ENCODE measurements around the gene RMC1.
"Not testable (repeated sequence)": the region's sequence is repeated elsewhere in the genome, so short reads cannot be mapped to it uniquely, and the experiment has no call there.

RMC1 gene

GRCh38 chr18:23536204-23536603 is 32.9 kb downstream of the RMC1 start:
- no peak for DNase-seq

GRCh38 chr18:23537274-23537673 is 34.0 kb downstream of the RMC1 start:
- DNase-seq: no peak

DNA sequence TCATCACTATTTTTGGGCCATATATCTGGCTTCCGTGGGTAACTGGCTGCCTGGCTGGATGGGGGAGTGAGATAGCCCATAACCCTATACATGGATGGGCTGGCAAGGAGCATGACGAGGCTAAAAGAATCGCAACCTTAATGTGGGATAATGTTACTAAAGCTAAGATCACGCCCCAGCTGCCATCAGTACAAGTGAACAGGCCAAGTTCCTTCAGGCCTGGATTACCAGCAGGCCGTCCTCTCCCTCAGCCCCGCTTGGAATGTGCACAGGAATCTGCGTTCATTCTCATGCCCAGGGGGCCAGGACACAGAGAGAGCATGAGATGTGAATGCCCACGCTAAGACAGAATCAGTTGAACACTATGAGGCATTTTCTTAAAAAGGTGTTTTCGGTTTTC is 34.7 kb downstream of the RMC1 start:
- no peak for DNase-seq

DNA sequence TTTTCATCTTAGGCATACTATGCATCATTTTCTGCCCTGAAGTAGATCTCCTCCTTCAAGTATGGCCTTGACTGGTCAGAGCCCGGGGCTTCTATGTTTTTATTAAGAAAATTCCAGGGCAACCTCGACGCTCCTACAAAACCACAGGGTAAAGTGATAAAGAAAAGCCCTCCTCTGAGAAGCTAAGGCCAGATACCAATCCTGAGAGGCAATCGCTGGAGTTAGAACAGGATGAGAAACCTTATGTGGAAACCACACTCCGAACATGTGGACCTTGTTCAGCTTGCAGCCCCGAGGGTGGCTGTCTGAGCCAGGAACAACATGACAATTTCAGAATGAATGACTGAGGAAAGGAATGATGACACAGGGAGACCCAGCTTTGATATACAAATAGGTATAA is 35.6 kb downstream of the RMC1 start:
- DNase-seq: no peak

DNA sequence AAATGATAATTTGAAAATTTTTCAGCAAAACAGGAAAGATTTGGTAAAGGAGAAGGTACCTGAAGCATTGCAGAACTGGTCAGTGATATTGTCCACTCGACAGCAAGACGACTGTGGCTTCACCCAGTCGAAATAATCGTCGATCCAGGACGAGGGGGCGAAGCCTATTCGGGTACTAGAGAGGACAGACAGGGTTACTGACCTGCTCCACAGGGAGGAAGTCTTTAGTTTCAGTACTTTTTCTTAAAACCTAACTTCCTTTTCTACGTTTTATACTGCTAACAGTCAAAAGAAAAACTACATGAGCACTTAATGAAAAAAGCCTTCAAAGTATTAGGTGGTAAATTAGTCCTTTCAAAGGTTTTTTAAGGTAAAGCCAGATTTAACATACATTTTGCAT is 36.0 kb downstream of the RMC1 start:
- no peak for DNase-seq

DNA sequence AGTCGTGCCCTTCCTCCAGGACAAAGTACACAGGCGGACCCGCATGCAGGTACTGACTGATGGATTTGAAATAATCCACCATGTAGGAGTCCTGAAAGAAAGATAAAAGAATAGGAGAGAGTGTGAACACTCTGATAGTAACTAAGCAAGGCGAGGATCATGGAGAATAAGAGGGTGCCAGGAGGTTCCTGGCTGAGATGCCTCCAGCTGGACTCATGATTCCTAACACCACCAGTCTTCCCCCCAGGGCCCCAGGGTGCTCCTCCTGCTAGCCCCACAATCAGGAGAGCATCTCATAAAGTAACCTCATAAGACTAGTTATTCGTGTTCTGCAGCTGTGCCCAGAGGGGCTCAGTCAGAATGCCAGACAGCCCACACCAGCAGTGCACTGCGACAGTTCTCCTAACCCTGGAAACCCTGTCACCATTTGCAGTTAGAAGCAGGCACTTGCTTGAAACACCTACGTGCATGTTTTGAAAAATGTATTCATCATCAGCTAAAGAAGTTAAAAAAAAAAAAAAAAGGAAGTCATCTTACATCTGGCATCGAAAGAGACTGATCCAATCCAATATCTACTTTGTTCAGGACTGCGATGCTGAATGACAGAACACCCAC is 36.7 kb downstream of the RMC1 start:
- DNase-seq: no peak

DNA sequence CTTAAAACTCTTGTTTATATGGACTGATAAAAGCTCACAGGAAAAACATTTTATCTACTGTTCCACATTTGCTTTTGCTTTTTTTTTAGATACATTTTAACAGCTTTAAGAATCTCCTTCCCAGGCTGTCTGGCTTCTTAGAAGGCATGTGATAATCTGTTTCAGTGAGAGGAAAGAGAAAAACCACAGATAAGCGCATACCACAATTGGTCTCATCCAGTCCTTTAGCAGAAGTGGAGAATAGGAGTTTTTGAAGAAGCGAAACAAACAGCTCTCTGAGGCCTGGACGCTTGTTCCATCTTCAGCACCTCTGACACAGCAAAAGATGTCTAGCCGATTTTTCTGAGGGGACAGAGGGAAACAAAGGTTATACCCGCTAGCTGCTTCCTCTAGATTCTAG is 37.6 kb downstream of the RMC1 start:
- DNase-seq: no peak

GRCh38 chr18:23541349-23542093 is 38.2 kb downstream of the RMC1 start:
- DNase-seq: no peak

- no peak for DNase-seq
Observed at GRCh38 chr18:23542461-23542860, 39.1 kb downstream of the RMC1 start.

DNA sequence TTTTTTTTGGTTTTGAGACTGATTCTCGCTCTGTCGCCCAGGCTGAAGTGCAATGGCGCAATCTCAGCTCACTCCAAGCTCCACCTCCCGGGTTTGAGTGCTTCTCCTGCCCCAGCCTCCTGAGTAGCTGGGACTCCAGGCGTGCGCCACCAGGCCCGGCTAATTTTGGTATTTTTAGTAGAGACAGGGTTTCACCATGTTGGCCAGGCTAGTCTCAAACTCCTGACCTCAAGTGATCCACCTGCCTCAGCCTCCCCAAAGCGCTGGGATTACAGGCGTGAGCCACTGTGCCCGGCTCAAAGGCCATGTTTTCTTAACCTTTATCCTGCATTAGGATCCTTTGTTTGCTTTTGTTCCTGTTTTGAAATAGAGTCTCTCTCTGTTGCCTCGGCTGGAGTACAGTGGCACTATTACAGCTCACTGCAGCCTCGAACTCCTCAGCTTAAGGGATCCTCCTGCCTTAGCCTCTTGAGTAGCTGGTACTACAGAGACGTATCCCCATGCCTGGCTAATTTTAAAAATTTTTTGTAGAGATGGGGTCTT is 42.0 kb downstream of the RMC1 start:
- DNase-seq: no peak

GRCh38 chr18:23547306-23547705 is 44.0 kb downstream of the RMC1 start:
- DNase-seq: no peak

DNA sequence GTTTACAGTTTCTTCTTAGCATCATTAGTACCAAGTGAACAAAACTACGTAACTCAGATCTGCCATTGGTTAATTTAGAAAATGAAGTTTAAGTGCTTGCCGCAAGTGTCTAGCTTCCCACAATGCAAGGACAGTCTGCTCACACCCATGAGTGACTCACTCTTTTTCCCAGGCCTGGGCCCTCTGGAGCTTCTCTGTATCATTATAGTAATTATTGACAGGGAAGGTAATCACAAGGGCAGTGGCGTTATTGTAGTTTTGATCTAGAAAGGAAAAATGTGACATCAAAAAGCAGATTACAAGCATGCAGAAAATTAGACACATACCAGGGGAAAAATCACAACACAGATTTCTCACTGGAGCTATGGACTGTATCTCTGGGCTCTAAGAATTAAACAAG is 44.5 kb downstream of the RMC1 start:
- DNase-seq: no peak

GRCh38 chr18:23548275-23548674 is 45.0 kb downstream of the RMC1 start:
- no peak for DNase-seq

GRCh38 chr18:23548719-23549118 is 45.4 kb downstream of the RMC1 start:
- no peak for DNase-seq

DNA sequence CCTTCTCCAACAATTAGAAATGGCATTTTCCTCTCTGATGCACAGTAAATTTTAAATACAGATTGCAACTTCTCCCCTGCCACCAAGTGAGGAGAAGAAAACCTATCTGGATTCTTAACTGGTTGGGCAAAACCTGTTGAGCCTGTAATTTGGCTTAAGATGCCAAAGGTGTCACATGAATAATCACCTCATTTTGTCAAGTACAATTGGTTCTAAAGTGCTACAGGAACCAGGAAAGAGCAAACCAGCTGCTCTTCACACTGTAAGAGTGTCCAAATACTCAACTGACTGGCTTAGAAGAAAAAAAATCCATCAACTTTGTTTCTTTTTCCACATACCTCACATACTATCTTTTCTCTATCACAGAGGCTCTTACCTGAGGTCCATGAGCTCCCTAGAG is 47.6 kb downstream of the RMC1 start:
- no peak for DNase-seq

DNA sequence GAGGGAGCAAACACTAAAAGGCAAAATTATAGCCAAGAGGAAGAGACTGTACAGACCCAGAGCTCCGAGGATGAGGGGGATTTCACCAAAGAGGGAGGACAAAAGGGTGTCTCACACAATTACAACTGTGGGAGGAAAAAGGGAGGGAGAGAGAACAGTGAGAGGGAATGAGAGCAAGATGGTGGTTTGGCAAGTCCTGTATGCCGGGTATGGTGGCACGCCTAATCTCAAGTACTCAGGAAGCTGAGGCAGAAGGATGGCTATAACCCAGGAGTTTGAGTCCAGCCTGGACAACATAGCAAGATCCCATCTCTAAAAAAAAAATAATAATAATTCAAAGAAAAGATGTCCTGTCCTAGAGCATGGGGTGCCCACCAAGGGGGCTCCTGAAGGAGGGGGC is 48.7 kb downstream of the RMC1 start:
- DNase-seq: no peak

DNA sequence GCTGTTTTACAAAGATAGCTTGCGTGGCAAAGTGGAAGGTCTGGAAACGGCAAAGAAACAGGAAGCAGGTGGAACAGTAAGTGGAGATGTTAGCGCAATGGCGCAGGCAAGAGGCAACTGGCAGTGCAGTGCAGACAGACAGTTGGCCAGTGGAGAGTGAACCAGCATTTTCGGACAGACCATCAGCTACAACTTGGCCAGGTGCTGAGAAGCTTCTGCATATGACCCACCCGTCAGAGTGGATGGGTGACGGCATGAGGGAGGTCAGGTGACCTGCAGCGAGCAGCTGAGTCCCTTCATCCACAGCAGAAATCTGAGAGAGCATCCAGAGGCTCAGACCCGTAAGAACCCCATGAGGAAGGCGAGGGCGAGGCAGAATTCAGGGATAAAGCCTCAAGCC is 49.2 kb downstream of the RMC1 start:
- DNase-seq: no peak

DNA sequence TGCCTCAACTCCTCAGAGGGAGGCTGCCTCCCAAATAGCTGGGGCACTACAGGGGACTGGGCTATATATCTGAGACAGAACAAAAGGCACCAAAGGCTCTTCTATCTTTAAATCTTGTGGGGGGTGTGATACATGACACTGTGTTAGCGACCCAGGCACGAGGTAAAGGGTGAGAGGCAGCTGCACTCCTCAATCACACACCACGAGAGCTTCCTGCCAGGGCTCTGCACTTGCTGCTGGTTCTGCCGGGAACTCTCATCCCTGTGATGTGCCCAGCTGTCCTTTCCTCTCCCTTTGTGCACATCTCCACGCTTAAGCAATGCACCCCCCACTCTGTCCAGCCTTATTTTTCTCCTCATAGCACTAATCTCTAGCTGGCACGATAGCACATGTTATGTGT is 50.6 kb downstream of the RMC1 start:
- no peak for DNase-seq

- no peak for DNase-seq
Observed at GRCh38 chr18:23556145-23556780, 53.0 kb downstream of the RMC1 start.

DNA sequence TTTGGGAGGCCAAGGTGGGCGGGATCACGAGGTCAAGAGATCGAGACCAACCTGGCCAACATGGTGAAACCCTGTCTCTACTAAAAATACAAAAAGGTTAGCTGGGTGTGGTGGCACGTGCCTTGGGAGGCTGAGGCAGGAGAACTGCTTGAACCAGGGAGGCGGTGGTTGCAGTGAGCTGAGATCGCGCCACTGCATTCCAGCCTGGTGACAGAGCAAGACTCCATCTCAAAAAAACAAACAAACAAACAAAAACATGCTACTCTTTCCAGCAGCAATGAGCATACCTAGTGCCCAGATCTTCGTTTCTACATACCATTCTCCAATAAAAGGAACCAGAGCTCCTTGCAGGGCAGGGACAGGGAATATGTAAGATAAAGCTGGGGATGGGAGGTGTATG is 54.2 kb downstream of the RMC1 start:
- not testable (repeated sequence) for DNase-seq

GRCh38 chr18:23560186-23560585 is 56.9 kb downstream of the RMC1 start:
- no peak for DNase-seq

DNA sequence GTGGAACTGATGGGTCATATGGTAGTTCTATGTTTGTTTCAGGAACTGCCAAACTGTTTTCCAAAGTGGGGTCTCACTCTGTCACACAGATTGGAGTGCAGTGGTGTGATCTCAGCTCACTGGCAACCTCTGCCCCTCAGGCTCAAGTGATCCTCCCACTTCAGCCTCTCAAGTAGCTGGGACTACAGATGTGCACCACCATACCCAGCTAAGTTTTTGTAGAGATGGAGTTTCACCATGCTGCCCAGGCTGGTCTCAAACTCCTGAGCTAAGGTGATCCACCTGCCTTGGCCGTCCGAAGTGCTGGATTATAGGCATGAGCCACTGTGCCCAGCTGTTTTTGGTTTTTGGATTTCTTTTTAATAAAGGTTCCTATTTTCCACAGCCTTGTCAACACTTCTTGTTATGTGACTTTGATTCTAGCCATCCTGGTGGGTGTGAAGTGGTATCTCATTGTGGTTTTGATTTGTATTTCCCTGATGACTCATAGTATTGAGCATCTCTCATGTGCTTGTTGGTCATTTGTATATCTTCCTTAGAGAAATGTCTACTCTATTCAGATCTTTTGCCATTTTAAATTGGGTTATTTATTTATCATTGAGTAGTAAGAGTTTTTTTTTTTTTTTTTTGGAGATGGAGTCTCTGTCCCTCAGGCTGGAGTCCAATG is 60.2 kb downstream of the RMC1 start:
- DNase-seq: no peak

- DNase-seq: no peak
Observed at GRCh38 chr18:23565916-23566547, 62.7 kb downstream of the RMC1 start.

Measured in NCI-H526 treated with DMSO at 0.1 percent for 48 hours (cell line).